Fibroblast of mammary gland (primary cell): Measurements from ENCODE around the gene MCM5.

Experiments
- DNase-seq: peaks from one replicate; pipeline ENCODE4 v3.0.0-alpha.2; 2010; ENCODE audit warnings: low read depth
- H3K4me3 ChIP-seq: 2 replicates; pipeline ENCODE4 v1.5.1; 2011; ENCODE audit warnings: low read depth, mild to moderate bottlenecking, low read length, moderate library complexity; ENCODE audit not compliant: control insufficient read depth
- CTCF ChIP-seq: conservative IDR thresholded peaks from 2 replicates; pipeline ENCODE4 v1.5.1; 2011; ENCODE audit warnings: low read depth, low read length, inconsistent platforms; ENCODE audit not compliant: control insufficient read depth, insufficient read depth

MCM5 gene

DNA sequence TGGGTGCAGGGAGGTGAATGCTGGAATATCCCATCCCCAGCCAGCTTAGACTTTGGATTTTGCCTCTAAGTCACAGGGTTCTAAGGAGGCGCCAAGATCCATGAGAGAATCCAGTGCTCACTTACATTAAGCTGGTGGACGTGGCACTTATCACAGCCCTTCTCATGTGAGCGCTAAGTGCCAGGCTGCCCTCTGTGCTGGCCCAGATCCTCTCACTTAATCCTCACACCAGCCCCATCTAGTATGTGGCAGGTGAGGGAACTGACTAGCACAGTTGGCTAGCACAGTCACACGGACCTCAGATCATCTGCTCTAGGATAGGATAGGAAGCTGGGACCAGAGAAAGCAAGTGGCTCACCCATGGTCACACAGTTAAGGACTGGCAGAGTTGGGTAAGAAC is 15.4 kb upstream of the MCM5 start:
- no peak for DNase-seq
- TF ChIP-seq CTCF, result no peak
- H3K4me3 ChIP-seq, result no peak overlapping the region

- no peak overlapping the region for H3K4me3 ChIP-seq
- no peak for TF ChIP-seq CTCF
- no peak for DNase-seq
Measured at GRCh38 chr22:35384975-35385588, 14.9 kb upstream of the MCM5 start.

DNA sequence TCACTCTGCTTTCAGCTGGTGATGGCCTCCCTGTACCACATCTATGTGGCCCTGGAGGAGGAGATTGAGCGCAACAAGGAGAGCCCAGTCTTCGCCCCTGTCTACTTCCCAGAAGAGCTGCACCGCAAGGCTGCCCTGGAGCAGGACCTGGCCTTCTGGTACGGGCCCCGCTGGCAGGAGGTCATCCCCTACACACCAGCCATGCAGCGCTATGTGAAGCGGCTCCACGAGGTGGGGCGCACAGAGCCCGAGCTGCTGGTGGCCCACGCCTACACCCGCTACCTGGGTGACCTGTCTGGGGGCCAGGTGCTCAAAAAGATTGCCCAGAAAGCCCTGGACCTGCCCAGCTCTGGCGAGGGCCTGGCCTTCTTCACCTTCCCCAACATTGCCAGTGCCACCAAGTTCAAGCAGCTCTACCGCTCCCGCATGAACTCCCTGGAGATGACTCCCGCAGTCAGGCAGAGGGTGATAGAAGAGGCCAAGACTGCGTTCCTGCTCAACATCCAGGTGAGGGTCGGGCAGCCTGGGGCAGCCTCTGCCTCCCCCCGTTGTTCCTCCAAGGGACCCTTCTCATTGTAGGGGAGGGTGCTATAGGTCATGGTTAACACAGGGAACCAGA is 13.2 kb upstream of the MCM5 start:
- DNase-seq, result no peak
- TF ChIP-seq CTCF, result no peak
- no peak overlapping the region for H3K4me3 ChIP-seq

DNA sequence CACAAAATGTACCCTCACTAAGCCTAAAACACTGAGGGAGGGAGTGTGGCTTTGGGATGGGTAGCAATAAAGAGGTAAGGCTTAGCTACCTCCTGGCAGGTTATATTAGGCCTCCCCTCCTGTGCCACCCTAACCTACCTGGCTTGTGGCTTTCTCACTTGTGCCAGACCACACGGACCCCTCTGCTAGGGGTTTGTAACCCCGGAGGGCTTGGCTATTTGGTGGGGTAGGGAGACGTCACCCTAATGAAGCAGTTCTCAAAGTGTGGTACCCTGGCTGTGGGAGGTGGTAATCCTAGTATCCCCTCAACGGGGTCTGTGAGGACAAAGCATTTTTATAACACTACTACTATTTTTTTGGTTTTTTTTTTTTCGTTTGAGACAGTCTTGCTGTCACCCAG is 9.0 kb upstream of the MCM5 start:
- DNase-seq, result no peak

GRCh38 chr22:35392357-35392756 is 7.6 kb upstream of the MCM5 start:
- H3K4me3 ChIP-seq, result no peak overlapping the region
- TF ChIP-seq CTCF, result no peak
- DNase-seq, result no peak

More for the DNA sequence above, 9.0 kb upstream of the MCM5 start:
- TF ChIP-seq CTCF, result no peak
- H3K4me3 ChIP-seq, result no peak overlapping the region

DNA sequence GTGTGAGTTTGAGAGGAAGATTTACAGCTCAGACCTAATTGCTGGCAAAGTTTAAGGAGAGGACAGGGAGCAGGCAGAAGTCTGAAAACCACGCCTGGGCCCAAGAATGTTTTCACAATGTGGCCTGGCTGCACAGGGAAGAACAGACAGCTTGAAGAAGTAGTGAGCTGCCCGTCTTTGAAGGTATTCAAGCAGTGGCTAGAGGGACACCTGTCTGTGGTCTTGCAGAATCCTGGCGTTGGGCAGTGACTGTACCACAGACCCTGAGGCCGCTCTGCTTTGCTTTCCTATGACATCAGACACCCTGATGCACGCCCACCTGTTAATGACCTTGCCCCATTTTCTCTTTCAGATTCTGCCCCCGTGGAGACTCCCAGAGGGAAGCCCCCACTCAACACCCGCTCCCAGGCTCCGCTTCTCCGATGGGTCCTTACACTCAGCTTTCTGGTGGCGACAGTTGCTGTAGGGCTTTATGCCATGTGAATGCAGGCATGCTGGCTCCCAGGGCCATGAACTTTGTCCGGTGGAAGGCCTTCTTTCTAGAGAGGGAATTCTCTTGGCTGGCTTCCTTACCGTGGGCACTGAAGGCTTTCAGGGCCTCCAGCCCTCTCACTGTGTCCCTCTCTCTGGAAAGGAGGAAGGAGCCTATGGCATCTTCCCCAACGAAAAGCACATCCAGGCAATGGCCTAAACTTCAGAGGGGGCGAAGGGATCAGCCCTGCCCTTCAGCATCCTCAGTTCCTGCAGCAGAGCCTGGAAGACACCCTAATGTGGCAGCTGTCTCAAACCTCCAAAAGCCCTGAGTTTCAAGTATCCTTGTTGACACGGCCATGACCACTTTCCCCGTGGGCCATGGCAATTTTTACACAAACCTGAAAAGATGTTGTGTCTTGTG is 6.6 kb upstream of the MCM5 start:
- TF ChIP-seq CTCF, result no peak
- DNase-seq, result no peak
- H3K4me3 ChIP-seq, result no peak overlapping the region
